GM12878 (cell line): Measurements from ENCODE around the gene NFKB2. TPM values are rescaled to one million over a fixed set of nuclear protein-coding genes. Genes with fewer than 3 reads are reported as not detected.

Experiments
- CEBPB ChIP-seq, 2 experiments: fragments of 150-350 bp in 1 of 2; IDR thresholded peaks; 2 replicates each; pipeline ENCODE4 v1.6.1; 2012 to 2014; ENCODE audit warnings: low read depth in 2 of 2, low read length in 2 of 2, borderline replicate concordance in 1 of 2, inconsistent platforms in 1 of 2
- CREM ChIP-seq: IDR thresholded peaks from 2 replicates; pipeline ENCODE4 v1.6.1; 2014; ENCODE audit warnings: antibody characterized with exemption, low read depth
- EGR1 ChIP-seq, 2 experiments: IDR thresholded peaks; 1 replicate in 1 of 2; 2 replicates in 1 of 2; pipeline ENCODE4 v1.6.1; 2011 to 2012; ENCODE audit warnings: low read depth in 2 of 2, low read length in 2 of 2, borderline replicate concordance in 1 of 2, mild to moderate bottlenecking in 1 of 2, moderate library complexity in 1 of 2
- FOS ChIP-seq: IDR thresholded peaks from 3 replicates; pipeline ENCODE4 v1.6.1; 2011; ENCODE audit warnings: borderline replicate concordance; ENCODE audit not compliant: insufficient read length; ENCODE audit errors: extremely low read depth
- GABPA ChIP-seq: IDR thresholded peaks from 2 replicates; pipeline ENCODE4 v1.6.1; 2014; ENCODE audit warnings: antibody characterized with exemption, low read depth, mild to moderate bottlenecking, inconsistent platforms
- HCFC1 ChIP-seq: fragments of 150-350 bp; IDR thresholded peaks from 2 replicates; pipeline ENCODE4 v1.6.1; 2014; ENCODE audit warnings: low read length
- MTA3 ChIP-seq: IDR thresholded peaks from 2 replicates; pipeline ENCODE4 v1.6.1; 2012; ENCODE audit warnings: low read length, inconsistent platforms, borderline replicate concordance
- NR2C1 ChIP-seq: fragments of 450-650 bp; IDR thresholded peaks from 2 replicates; pipeline ENCODE4 v1.6.1; 2017; ENCODE audit warnings: antibody characterized with exemption, mild to moderate bottlenecking, moderate library complexity
- POU2F2 ChIP-seq: IDR thresholded peaks from 3 replicates; pipeline ENCODE4 v1.6.1; 2011; ENCODE audit warnings: low read depth, mild to moderate bottlenecking, low read length, borderline replicate concordance
- RELA ChIP-seq: fragments of 450-650 bp; IDR thresholded peaks from 2 replicates; pipeline ENCODE4 v1.8.0; 2014; ENCODE audit warnings: borderline replicate concordance; ENCODE audit not compliant: partially characterized antibody
- RUNX3 ChIP-seq: IDR thresholded peaks from 2 replicates; pipeline ENCODE4 v1.6.1; 2012; ENCODE audit warnings: low read length, inconsistent platforms
- SIX5 ChIP-seq: IDR thresholded peaks from 2 replicates; pipeline ENCODE4 v1.6.1; 2011; ENCODE audit warnings: mild to moderate bottlenecking, low read depth, low read length, moderate library complexity; ENCODE audit not compliant: severe bottlenecking
- STAT1 ChIP-seq: fragments of 450-650 bp; conservative IDR thresholded peaks from 2 replicates; pipeline ENCODE4 v1.6.1; 2014; ENCODE audit warnings: antibody characterized with exemption, mild to moderate bottlenecking
- SUPT20H ChIP-seq: IDR thresholded peaks from 2 replicates; pipeline ENCODE4 v1.6.1; 2011; ENCODE audit warnings: low read depth, mild to moderate bottlenecking, low read length, moderate library complexity, borderline replicate concordance; ENCODE audit not compliant: control insufficient read depth
- TARDBP ChIP-seq: IDR thresholded peaks from 2 replicates; pipeline ENCODE4 v1.6.1; 2016; ENCODE audit warnings: borderline replicate concordance
- YBX1 ChIP-seq: fragments of 450-650 bp; IDR thresholded peaks from 2 replicates; pipeline ENCODE4 v1.6.1; 2016; ENCODE audit warnings: antibody characterized with exemption
- ZBED1 ChIP-seq: IDR thresholded peaks from 2 replicates; pipeline ENCODE4 v1.6.1; 2016; ENCODE audit warnings: borderline replicate concordance
- ZBTB40 ChIP-seq: fragments of 450-650 bp; IDR thresholded peaks from 2 replicates; pipeline ENCODE4 v1.6.1; 2016; ENCODE audit warnings: mild to moderate bottlenecking, moderate library complexity, borderline replicate concordance
- ZSCAN29 ChIP-seq: fragments of 450-650 bp; IDR thresholded peaks from 2 replicates; pipeline ENCODE4 v1.6.1; 2017; ENCODE audit warnings: mild to moderate bottlenecking, moderate library complexity
- polyA plus RNA-seq, 11 experiments: library from polyadenylated mRNA; depleted of rRNA in 4 of 11; unstranded in 6 of 11; stranded (reverse) in 5 of 11; fragments of >200 nt; fragmentation: Nextera tagmentation in 4 of 11; fragmentation: Illumina TruSeq in 1 of 11; extraction: Ambion mirVana in 4 of 11; extraction: Trizol in 1 of 11; gene quantifications; 1 replicate in 1 of 11; 2 replicates in 10 of 11; pipeline versions ENCODE4 v1.2.1 to v1.2.3, GENCODE V29; 2011 to 2016; ENCODE audit warnings: inconsistent platforms in 2 of 11, missing spikeins in 2 of 11, low read depth in 1 of 11
- total RNA-seq, 4 experiments: library from RNA; depleted of rRNA in 3 of 4; stranded (reverse); fragments of >200 nt in 3 of 4; fragmentation: Illumina TruSeq in 1 of 4; extraction: Trizol in 1 of 4; gene quantifications; 2 replicates each; pipeline versions ENCODE4 v1.2.1 to v1.2.3, GENCODE V29; 2013 to 2021
- TF ChIP-seq, protein P1 (sequence below): IDR thresholded peaks from 2 replicates; pipeline ENCODE4 v1.6.1; 2012; ENCODE audit warnings: low read length, inconsistent platforms
- TF ChIP-seq, protein P2 (sequence below): fragments of 450-650 bp; IDR thresholded peaks from 2 replicates; pipeline ENCODE4 v1.6.1; 2017; ENCODE audit warnings: mild to moderate bottlenecking, moderate library complexity

Gene NFKB2
- total and polyA plus RNA-seq, 10 of the 15 experiments (the other 5 are each of a cell fraction or from before 2014, with no cell fraction given), result 0.56 to 144 (median 49.4) TPM

DNA sequence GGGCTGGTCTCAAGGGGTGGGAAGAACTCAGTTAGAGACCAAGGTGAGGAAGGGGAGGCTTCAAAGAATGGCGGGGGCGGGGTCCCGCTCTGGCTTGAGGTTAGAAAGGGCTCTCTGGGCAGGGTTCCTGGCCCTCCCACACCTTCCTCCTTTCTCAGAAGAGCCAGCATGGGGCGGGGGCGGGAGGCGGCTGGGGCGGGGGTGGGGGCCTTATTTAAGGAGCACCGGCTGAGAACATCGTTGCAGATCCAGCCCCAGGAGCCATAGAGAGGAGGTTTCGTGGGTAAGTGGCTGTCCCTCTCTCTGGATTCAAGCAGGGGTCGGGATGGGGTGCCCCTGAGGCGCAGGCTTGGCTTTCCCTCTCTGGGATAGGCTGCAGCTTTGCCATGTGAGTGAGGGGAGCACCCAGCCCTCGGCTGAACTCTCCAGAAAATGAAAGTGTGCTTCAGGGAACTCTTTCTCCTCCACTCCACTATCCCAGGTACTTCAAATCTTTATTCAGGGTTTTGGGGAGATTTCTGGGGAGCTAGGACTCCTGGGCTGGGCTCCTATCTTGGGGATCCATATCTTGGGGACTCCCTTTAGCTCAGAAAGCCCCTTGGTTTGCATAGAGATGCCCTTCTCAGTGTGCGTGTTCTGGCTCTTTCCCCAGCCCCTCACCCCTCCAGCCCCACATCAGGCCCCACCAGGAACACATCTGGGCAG, 40.2 kb downstream of the NFKB2 start (continued):
- TF ChIP-seq GABPA (no peak), YBX1 (no peak), STAT1 (no peak), SIX5 (no peak), ZBTB40 (no peak), FOS (no peak), CEBPB (IDR thresholded peaks at IDR 0.05; ENCODE audit: borderline replicate concordance in 1 of 2, low read depth in 2 of 2, low read length in 2 of 2) (no peak), RUNX3 (peak; percentile 59), POU2F2 (no peak), SUPT20H (no peak), HCFC1 (no peak), MTA3 (no peak), CREM (peak; percentile 24; the same call in 1 of the 2 replicates), ZSCAN29 (no peak), TARDBP (no peak), EGR1 (IDR thresholded peaks at IDR 0.05; ENCODE audit: borderline replicate concordance in 1 of 2, low read depth in 2 of 2, low read length in 2 of 2) (peak in 1 of 2 experiments; percentile 87; a peak in 2 of 3 replicates), ZBED1 (no peak), RELA (no peak), NR2C1 (no peak)
- TF ChIP-seq, protein P1, sequence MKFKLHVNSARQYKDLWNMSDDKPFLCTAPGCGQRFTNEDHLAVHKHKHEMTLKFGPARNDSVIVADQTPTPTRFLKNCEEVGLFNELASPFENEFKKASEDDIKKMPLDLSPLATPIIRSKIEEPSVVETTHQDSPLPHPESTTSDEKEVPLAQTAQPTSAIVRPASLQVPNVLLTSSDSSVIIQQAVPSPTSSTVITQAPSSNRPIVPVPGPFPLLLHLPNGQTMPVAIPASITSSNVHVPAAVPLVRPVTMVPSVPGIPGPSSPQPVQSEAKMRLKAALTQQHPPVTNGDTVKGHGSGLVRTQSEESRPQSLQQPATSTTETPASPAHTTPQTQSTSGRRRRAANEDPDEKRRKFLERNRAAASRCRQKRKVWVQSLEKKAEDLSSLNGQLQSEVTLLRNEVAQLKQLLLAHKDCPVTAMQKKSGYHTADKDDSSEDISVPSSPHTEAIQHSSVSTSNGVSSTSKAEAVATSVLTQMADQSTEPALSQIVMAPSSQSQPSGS, result no peak
- TF ChIP-seq, protein P2, sequence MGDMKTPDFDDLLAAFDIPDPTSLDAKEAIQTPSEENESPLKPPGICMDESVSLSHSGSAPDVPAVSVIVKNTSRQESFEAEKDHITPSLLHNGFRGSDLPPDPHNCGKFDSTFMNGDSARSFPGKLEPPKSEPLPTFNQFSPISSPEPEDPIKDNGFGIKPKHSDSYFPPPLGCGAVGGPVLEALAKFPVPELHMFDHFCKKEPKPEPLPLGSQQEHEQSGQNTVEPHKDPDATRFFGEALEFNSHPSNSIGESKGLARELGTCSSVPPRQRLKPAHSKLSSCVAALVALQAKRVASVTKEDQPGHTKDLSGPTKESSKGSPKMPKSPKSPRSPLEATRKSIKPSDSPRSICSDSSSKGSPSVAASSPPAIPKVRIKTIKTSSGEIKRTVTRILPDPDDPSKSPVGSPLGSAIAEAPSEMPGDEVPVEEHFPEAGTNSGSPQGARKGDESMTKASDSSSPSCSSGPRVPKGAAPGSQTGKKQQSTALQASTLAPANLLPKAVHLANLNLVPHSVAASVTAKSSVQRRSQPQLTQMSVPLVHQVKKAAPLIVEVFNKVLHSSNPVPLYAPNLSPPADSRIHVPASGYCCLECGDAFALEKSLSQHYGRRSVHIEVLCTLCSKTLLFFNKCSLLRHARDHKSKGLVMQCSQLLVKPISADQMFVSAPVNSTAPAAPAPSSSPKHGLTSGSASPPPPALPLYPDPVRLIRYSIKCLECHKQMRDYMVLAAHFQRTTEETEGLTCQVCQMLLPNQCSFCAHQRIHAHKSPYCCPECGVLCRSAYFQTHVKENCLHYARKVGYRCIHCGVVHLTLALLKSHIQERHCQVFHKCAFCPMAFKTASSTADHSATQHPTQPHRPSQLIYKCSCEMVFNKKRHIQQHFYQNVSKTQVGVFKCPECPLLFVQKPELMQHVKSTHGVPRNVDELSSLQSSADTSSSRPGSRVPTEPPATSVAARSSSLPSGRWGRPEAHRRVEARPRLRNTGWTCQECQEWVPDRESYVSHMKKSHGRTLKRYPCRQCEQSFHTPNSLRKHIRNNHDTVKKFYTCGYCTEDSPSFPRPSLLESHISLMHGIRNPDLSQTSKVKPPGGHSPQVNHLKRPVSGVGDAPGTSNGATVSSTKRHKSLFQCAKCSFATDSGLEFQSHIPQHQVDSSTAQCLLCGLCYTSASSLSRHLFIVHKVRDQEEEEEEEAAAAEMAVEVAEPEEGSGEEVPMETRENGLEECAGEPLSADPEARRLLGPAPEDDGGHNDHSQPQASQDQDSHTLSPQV, result no peak
